Measurements from ENCODE around the gene GATAD1.

- no peak for TF ChIP-seq POLR2A (IDR thresholded peaks at IDR 0.05)
- no peak for TF ChIP-seq CTCF (IDR thresholded peaks at IDR 0.05)
These were observed 43.6 kb upstream of the GATAD1 start for GRCh38 chr7:92403760-92404074.
